ENCODE data around the gene FREY1.

FREY1 gene

GRCh38 chr11:45889966-45890365, 17.1 kb downstream of the FREY1 start:
- DNase-seq: no peak

- DNase-seq: no peak
These were observed 17.5 kb downstream of the FREY1 start for GRCh38 chr11:45889555-45889954.

GRCh38 chr11:45887587-45887986, 19.5 kb downstream of the FREY1 start:
- no peak for DNase-seq

DNA sequence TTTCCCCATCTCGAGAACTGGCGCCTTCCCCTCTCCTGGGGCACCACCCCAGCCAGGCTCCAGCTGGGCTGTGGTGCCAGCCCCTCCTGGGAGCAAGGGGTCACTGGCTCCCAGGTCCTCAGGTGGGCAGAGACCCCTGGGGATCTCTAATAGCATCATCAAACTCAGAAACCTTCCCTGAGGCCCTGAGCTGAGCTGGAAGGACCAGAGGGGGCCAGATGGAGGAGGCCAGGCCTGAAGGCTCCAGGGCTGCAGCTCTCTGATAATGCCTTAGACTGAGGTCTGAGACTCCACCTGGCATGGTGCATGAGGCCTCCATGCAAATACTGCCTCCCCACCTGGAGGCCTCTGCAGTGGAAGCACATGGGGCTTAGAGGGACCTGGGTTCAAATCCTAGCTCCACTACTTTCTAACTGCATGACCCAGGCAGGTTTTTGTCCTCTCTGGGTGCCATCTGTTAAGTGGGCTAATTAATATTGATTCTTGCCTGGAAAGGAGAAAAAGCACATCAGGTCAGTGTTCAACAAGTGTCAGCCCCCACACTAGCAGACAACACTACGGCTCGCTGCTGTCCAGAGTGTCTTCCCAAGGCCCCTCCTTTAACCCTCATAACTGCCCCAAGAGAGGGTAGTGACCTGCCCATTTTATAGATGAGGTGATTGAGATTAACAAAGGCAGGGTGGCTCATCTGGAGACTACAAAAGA, 20.1 kb downstream of the FREY1 start:
- no peak for DNase-seq

- no peak for DNase-seq
These were observed 20.9 kb downstream of the FREY1 start for GRCh38 chr11:45885921-45886721.

DNA sequence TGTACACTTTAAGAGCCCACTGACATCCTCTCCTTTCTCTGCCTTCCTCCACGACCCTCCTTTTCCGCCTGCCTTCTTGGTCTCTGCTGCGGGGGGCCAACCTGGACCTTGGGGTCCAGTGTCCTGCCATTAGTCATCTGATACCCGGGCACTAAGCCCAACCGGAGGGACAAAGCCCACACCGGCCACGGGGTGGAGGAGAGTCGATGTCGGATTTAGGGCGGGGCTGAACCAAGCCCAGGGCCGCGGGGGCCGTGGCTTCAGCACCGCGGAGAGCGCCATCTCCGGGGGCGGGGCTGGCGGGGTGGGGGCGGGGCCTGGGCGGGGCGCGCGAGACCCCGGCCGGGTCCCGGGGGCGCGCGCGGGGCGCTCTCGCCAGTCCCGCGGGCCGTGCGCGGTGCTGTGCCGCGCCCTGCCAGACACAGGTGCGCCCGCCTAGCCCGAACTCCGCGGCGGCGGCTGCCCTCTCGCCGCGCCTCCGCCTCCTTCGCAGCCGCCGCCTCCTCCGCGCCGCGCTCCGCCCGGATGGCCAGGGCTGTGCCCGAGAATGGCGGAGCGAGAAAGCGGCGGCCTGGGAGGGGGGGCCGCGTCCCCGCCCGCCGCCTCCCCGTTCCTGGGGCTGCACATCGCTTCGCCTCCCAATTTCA, 21.7 kb downstream of the FREY1 start, which contains the start of gene MAPK8IP1:
Gene MAPK8IP1, plus strand, starts transcription at position 378 of the 647 bp plus-strand sequence. Its CDS starts 170 bp downstream, at position 548.
- no peak for DNase-seq

- DNase-seq: no peak
These were observed 22.4 kb downstream of the FREY1 start for GRCh38 chr11:45884596-45885185.

GRCh38 chr11:45881708-45882368, 25.2 kb downstream of the FREY1 start:
- no peak for DNase-seq

- DNase-seq: no peak
These were observed 26.1 kb downstream of the FREY1 start for GRCh38 chr11:45880772-45881570.

GRCh38 chr11:45879803-45880686, 27.0 kb downstream of the FREY1 start:
- no peak for DNase-seq

DNA sequence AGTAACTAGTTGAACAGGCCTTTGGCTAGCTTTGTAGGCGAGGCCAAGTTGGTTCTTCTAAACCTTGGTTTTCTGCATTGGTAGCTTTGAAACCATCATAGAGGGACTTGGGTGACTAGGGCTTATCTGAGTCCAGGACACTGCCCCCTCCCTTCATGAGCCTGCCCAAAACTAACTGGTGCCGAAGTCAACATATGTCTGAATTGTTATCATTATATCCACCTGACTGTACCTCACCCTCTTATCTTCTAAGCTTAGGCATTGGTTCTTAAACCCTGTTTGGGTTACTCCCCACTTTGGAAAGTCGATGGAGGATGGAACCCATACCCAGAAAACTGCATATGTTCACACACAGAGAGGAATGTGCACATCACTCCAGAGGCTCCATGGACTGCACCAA, 29.2 kb downstream of the FREY1 start:
- DNase-seq: no peak

GRCh38 chr11:45877221-45877620, 29.9 kb downstream of the FREY1 start:
- DNase-seq: no peak

GRCh38 chr11:45876401-45876800, 30.7 kb downstream of the FREY1 start:
- no peak for DNase-seq

GRCh38 chr11:45872651-45873356, 34.3 kb downstream of the FREY1 start:
- DNase-seq: no peak

DNA sequence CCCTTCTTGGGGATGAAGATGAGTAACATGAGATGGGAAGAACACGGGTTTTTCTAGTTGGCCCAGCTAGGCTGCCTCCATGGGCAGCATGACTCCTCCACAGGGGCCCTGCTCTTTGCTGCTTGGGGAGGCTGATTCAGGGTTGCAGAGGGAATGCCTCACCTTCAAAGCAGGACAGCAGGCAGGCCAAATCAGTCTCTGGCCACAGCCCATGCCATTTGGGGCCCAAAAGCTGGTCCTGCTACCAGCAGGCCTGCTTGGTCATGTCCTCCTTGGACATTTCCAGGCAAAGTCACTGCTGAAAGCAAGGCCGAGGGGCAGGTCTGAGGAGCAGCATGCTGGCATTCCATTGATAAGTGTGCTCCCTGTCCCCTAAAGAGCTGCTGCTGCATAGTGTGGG, 35.4 kb downstream of the FREY1 start:
- DNase-seq: no peak

- DNase-seq: no peak
These were observed 36.4 kb downstream of the FREY1 start for GRCh38 chr11:45870706-45871105.

- no peak for DNase-seq
These were observed 37.5 kb downstream of the FREY1 start for GRCh38 chr11:45869551-45869950.

GRCh38 chr11:45864041-45864440, 43.0 kb downstream of the FREY1 start:
- DNase-seq: no peak

DNA sequence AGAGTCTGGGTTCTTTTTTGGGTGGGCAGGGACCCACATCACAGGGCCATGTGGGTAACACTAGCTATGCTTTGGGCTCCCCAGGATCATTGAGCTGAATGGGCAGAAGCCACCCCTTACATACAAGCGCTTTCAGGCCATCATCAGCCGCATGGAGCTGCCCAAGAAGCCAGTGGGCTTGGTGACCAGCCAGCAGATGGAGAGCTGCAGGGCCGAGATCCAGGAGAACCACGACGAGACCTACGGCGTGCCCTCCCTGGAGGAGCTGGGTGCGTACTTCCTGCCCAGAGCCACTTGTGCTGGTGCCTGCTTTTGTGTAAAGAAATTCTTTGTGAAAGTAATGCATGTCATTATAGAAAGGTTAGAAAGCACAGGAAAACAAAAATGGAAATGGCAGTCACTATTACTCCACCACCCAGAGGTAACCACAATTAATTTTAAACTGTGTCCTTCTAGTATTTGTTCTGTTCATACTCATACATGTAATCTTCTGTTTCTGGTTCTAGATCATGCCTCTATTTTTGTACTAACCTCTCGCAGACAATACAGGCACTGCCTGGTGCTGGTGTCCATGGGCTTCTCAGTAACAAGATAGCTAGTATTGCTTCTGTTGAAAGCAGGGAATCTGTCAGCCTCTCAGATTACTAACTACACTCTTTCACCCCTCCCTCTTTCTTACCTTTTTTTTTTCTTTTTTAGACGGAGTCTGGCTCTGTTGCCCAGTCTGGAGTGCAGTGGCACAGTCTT, 46.1 kb downstream of the FREY1 start:
- no peak for DNase-seq

All from NCI-H187 treated with DMSO at 0.1 percent for 48 hours (cell line).